NCI-H524 treated with DMSO at 0.1 percent for 48 hours (cell line): ENCODE data around the gene POLK.
"Not testable (repeated sequence)": the region's sequence is repeated elsewhere in the genome, so short reads cannot be mapped to it uniquely, and the experiment has no call there.

Experiments
- DNase-seq: peaks from one replicate; lab custom pipeline; 2025; lab: John Stamatoyannopoulos, UW

POLK gene

DNA sequence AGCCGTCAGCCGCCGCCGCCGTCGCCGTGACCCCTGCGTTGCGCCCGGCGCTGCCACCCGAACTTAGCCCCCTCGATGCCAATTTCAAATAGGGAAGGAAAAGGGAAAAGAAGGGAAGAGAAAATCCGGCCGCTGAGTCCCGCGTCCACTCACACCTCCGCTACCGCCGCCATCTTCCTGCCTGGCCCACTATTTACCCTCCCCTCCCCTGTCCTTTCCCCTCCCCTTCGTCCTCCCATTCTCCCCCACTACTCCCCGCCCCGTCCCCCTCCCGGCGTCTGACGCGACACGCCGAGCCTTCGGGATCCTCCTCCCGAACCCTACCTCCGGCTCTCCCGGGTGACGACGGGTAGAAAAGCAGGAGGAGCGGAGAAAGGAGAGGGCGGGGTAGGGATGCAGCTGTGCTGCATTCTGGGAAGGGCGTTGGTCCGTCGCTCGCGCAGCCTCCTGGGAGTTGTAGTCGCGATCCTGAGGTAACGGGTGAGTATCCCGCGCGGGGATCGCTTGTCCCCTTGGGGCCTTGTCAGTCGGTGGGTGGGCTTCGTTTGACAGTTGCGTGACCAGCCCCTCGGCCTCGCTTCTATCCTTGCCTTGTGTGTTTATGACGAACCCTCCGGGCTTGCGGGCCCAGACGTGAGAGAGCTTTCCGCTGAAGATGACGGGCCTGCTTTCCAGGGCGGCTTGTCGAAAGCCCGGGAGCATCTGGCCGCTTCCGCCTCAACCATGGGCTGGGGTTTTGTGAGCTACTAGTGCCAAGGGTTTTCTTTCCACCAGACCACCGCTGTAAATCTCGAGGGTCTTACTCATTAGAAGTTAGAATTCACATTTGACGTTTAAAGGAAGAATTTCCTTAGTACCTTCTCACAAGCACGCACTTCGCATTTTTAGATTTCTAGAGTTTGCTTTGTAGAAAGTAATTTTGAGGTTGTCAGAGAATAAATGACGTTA is at the start of gene POLK, which contains the start of gene CERT1:
Gene POLK, plus strand, starts transcription at position 457 of the 948 bp plus-strand sequence.
Gene CERT1, minus strand, starts transcription at position 195 of the 948 bp plus-strand sequence. CDS start 422 bp downstream, outside the sequence.
- peak; percentile 78 for DNase-seq

DNA sequence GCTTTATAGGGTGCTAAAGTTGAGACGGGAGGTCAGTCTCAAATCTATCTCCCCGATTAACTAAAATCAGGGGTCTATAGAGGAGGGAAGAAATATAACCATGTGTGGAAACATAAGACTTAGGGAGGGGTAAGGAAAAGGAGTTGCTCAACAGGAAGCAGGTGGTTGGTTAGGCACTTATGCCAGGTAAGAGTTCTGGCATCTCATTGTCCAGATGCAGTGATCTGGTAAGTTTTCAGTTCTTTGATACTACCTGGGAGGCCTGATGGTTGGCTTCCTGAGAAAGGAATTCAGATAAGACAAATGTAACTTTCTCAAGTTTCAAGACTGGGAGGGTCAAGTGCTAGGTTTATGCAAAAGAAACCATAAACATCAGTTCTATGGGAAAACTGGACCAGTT is 48.0 kb upstream of the POLK start:
- DNase-seq: no peak

DNA sequence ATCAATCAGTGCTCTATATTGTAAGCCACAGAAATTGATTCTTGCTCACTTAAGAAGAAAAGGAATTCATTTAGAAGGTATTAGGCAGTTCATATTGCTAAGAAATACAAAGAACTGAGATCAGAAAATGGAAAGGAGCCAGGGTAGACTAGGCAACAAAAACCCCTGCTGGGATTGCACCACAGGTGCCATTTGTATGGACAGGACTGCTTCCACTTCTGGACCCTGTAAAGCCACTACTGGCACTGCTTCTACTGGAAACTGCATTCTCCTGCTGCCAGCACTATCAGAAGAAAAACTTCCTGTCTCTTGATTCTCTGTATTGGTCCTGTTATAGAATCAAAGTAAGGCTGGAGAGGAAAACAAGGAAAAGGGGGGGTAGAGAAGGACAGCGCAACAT is 46.2 kb upstream of the POLK start:
- DNase-seq: no peak

DNA sequence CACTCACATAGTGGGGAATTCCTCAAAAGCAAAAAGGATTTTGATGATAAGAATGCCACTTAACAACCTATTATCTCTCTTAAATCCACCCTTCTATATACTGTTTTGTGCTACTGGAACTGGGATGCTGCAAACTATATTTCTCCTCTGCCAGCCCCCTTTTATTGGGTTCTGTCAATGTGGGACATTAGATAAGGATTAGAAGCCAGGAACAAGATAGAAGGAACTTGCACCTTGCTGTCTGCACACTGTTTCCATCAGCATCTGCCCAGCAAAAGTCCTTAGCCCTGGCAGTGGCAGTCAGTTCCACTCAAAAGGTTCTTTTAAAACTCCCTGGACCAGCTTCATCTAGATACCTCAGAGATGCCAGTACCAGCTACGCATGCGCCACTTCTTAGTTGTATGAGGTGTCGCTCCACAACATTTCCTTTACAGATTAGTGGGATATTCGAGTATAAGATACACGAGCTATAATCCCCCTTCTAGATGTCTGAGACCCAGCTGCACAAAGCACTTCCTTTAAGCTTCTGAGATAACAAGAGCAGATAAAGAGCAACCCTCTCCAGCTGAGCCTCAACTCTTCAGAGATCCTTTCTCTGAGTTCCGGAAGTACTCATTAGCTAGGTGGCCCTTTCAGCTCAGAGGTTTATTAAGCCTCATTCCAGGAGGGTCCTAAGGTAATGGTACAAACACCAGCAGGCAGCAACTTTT is 45.5 kb upstream of the POLK start:
- no peak for DNase-seq

DNA sequence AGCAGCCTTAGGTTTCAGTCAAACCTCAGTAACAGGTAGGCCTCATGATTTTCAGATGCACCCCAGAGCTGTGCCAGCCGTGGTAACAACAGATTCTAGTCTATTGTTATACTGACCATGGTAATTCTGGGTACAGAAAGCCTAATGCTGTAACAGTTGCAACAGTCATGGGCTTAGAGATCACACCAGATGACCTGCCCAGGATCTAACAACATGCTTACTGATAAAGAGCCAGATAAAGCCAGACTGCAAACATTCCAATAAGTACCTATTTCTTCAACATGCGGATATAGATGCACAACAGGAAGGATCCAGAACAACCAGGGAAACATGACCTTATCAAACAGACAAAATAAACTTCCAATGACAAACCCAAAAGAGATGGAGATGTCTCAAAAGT is 43.1 kb upstream of the POLK start:
- no peak for DNase-seq

DNA sequence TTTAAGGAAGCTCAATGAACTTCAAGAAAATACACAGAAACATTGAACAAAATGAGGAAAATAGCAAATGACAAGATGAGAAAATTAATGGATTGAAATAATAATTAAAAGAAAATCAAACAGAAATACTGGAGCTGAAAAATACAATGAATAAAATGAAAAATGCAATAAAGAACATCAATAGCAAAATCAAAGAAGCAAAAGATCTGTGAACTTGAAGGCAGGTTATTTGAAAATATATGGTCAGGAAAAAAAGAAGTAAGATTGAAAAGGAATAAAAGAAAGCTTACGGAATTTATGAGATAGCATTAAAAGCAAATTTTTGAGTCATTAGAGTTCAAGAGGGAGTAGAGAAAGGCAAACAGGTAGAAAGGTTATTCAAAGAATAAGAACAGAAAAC is 42.7 kb upstream of the POLK start:
- no peak for DNase-seq

DNA sequence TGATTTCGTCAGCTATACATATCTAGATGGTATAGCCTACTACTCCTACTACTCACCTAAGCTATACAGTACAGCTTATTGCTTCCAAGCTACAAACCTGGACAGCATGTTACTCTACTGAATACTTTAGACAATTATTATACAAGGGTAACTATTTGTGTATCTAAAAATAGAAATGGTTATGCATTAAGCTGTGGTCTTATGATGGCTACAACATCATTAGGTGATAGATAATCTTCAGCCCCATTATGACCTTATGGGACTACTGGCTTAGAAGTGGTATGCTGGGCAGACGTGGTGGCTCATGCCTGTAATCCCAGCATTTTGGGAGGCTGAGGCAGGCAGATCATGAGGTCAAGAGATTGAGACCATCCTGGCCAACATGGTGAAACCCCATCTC is 40.5 kb upstream of the POLK start:
- DNase-seq: no peak

DNA sequence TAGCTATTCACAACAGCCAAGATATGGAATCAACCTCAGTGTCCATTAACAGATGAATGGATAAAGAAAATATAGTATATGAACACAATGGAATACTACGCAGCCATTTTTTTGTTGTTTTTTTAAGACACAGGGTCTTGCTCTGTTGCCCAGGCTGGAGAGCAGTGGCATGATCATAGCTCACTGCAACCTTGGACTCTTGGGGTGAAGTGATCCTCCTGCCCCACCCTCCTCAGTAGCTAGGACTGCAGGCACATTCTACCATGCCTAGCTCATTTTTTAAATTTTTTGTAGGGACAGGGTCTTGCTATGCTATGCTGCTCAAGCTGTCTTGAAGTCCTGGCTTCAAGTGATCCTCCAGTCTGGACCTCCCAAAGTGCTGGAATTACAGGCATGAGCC is 38.7 kb upstream of the POLK start:
- no peak for DNase-seq

DNA sequence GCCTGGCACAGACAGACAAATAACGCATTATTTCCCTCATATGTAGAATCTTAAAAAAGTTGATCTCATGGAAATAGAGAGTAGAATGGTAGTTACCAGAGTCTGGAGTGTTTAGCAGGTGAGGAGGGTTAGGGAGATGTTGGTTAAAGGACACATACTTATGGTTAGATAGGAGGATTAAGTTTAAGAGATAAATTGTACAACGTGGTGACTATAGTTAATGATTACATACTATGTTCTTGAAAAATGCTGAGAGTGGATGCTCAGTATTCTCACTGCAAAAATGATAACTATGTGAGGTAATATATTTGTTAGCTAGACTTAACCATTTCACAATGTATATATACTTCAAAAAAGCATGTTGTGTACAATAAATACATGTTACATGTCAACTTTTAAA is 38.2 kb upstream of the POLK start:
- no peak for DNase-seq

DNA sequence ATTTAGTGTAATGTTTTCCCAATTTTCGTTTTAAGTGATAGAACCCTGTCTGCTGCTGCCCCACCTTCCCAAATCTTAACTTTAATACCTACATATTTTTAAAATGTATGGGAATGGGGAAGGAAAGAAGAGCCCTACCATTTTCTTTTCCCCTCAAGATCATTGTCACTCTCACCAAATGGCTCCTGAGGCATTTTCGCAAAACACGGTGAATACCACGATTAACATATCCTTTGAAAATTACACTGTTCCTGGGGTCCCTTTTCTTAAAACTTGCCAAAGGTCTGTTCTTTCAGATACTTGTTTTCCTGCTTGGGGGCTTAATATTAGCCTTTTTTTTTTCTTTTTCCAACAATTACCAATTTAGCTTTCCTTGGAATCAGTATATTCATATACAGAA is 36.3 kb upstream of the POLK start:
- DNase-seq: no peak

DNA sequence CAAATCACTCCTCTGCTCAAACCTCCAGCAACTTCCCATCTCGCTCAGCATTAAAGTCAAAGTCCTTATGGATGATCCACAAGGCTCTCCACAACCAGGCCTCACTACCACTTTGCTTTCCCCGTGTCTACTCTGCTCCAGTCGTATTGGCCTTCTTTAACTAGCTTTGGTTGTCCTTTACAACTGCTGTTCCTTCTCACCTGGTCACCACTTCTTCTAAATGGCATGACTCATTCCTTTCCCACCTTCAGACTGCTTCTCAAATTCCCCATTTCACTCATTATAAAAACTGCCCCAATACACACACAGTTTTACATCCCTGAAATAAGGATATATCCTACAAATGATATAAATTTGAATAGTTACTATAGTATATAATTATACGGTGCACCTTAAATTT is 30.7 kb upstream of the POLK start:
- DNase-seq: no peak

DNA sequence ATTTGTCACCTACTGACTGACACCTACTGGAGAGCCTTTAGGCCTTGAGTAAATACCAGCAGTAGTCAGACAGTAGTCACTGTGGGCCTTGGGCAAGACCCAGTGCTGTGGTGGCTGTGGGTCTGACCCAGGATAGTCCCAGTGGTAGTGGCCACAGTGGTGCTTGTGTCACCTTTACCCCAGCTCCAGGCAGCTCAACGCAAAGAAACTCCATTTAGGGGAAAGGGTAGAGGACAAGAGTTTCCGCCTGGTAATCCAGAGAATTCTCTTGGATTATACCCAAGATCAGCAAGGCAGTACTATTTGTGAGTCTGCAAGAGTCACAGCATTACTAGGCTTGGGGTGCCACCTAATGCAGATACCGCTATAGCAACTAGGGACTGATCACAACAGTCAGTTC is 29.2 kb upstream of the POLK start:
- no peak for DNase-seq

DNA sequence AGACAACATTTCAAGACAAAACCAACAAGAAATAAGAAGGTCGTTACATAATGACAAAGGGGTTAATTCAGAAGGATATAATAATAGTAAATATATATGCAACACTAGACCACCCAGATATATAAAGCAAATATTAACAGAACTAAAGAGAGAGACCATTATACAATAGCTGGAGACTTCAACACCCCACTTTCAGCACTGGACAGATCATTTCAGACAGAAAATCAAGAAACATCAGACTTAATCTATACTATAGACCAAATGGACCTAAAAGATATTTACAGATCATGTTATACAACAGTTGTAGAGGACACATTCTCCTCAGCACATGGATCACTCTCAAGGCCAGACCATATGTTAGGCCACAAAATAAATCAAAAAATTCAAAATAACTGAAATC is 27.1 kb upstream of the POLK start:
- no peak for DNase-seq

DNA sequence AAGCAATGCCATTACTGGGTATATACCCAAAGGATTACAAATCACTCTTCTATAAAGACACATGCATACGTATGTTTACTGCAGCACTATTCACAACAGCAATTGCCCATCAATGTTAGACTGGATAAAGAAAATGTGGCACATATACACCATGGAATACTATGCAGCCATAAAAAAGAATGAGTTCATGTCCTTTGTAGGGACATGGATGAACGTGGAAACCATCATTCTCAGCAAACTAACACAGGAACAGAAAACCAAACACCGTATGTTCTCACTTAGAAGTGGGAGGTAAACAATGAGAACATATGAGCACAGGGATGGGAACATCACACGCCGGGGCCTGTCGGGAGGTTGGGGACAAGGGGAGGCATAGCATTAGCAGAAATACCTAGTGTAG is 21.8 kb upstream of the POLK start:
- DNase-seq: not testable (repeated sequence)

DNA sequence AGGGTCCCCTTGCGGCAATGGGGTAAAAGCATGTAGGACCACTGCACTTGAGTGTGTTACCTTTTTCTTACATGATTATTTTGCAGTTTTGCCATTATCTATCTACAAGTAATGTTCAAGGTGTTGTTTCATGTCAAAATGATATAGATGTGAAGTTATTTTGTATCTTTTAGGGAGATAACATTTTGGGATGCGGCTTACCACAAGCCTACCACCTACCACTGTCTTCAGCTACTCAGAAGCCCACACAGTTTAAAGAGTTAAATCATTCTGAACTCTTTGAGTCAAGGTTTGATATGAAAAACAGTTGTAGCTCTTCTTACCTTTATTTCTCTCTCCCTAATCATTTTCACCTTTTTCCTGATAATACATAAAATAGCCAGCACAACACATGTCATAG is 20.1 kb upstream of the POLK start:
- no peak for DNase-seq

DNA sequence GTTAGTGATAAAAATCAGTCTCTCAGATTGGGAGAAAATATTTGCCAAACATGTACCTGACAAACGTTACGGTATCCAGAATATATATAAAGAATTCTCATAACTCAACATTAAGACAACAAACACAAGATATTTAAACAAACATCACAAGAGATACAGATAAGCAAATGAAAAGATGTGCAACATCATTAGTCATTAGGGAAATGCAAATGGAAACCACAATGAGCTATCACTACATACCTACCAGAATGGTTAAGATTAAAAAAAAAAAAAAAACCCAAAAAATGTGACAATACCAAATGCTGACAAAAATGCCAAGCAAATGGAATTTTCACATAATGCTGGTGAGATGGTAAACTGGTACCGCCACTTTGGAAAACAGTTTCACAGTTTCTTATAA is 15.7 kb upstream of the POLK start:
- DNase-seq: no peak

DNA sequence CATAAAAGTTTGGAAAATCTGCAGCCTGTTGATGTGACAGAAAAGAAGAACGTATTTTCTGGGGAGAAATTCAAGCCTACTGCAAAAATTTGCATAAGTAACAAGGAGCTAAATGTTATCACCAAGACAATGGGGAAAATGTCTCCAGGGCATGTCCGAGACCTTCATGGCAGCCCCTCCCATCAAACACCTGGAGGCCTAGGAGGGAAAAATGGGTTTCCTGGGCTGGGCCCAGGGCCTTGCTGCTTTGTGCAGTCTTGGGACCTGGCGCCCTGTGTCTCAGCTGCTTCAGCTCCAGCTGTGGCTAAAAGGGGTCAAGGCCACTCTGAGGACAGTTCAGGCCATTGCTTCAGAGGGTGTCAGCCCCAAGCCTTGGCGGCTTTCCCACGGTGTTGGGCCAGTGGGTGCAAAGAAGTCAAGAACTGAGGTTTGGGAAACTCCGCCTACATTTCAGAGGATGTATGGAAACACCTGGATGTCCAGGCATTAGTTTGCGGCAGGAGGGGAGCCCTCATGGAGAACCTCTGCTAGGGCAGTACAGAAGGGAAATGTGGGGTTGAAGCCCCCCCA is 13.4 kb upstream of the POLK start:
- no peak for DNase-seq

DNA sequence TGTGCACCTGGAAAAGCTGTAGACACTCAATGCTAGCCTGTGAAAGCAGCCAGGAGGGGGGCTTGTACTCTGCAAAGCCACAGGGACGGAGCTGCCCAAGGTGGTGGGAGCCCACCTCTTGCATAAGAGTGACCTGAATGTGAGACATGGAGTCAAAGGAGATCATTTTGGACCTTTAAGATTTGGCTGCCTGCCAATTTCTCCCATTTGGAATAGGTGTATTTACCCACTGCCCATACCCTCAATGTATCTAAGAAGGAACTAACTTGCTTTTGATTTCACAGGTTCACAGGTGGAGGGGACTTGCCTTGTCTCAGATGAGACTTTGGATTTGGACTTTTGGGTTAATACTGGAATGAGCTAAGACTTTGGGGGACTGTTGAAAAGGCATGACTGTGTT is 12.8 kb upstream of the POLK start:
- not testable (repeated sequence) for DNase-seq

DNA sequence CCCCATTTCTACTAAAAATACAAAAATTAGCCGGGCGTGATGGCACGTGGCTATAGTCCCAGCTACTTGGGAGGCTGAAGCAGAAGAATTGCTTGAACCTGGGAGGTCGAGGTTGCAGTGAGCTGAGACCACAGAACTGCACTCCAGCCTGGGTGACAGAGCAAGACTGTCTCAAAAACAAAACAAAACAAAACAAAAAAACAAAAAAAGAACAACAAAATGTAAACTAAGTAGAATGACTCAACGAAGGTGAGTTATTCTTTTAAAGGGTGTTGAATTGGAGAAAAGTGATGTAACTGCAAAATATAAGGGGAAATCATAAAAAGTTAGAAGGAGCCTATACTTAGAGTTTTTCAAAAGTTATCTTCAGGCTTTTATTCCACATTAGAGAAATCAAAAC is 6.6 kb upstream of the POLK start:
- not testable (repeated sequence) for DNase-seq

DNA sequence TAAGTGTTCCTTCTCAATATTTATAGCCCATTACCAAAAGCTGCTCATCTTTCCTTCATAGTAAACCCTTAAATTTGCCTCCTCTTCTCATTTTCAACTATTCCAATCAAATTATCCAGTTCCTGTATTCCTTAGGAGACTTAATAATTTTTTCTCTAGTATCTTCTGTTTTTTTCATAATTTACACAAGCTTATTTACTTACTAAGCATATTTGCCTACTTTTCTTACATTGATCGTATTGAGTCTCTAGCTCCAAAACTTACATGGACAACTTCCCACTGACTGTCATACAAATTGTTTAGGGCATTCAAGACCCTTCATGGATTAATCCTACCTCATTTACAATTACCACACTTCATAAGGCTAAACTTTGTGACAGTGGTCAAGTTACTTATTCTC is 3.9 kb upstream of the POLK start:
- no peak for DNase-seq

DNA sequence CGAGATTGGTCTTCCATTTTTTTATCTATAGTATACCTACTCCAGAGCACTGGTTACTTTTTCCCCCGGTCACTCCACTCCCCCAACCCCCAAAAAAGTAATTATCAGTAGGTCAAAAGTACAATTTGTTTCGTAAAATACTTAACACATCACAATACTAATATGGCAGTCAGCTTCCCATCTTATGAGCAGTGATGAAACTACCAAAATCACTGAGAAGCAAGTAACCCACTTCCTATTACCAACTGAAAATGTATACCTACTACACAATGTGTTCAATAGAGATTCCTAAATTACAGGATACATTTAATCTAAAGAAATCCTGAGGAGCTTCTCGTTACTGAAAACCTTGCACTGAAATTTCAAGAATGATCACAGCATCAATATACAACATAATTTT is 2.1 kb upstream of the POLK start:
- DNase-seq: no peak

DNA sequence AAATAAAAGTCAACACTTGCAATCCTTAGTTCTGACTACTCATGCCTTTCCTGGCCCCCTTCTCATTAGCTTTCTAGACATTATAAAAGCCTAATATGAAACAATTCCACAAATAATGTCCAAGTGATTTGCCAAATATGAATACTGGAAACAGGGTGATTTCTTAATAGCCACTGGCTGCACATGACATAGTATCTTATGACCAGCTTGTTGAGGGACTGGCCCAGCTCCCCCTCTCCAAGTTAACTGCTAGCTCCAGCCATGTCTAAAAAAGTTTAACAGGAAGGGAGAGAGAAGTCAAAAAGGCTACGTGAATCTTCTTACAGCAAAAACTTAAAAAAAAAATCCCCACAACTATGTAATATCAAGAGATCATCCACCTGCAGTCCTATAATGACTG is 1.7 kb upstream of the POLK start:
- DNase-seq: no peak

DNA sequence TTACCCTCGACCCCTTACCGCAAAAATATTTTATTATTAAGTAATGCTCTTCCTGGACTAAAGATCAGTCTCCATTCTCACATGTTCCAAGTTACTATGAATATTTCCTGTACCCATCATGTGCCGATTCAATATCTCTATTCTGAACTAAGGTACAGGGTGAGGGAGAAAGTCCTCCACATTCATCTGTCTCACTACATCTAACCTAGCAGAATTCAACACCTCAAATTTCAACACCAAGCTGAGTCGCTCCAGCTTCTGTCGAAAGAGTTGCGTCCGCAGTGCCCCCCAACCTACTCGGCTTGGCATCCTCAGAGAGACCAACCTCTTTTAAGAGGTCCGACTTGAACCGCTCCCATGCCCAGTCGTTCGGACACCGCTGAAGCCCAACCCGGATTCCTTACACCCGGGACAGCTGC is 1.3 kb upstream of the POLK start:
- DNase-seq: no peak
